GM19238 (cell line): ENCODE results near the gene DHRSX.
"Not testable (repeated sequence)": the region's sequence is repeated elsewhere in the genome, so short reads cannot be mapped to it uniquely, and the experiment has no call there.

Experiments used
- DNase-seq: peaks from one replicate; pipeline ENCODE4 v3.0.0; 2011; ENCODE audit warnings: low spot score; ENCODE audit not compliant: insufficient read length

DHRSX gene

DNA sequence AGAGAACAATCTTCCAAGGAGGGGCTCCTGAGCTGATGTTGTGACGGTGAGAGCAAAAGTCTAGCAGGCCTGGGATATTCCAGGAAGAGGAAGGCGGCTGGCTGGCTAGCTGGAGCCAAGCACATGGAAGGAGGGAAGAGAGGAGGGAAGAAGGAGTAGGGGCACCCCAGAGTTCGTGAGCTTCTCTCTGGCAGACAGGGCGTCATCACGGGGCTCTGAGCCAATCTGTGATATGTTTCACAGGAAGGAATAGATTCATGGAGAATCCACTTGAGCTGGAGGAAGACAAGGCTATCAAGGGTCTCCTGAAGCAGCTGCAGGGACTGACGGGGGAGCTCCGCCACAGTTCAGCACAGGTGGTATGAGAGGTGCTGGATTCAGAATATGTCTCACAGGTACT is 73.6 kb downstream of the DHRSX start:
- DNase-seq, result no peak

DNA sequence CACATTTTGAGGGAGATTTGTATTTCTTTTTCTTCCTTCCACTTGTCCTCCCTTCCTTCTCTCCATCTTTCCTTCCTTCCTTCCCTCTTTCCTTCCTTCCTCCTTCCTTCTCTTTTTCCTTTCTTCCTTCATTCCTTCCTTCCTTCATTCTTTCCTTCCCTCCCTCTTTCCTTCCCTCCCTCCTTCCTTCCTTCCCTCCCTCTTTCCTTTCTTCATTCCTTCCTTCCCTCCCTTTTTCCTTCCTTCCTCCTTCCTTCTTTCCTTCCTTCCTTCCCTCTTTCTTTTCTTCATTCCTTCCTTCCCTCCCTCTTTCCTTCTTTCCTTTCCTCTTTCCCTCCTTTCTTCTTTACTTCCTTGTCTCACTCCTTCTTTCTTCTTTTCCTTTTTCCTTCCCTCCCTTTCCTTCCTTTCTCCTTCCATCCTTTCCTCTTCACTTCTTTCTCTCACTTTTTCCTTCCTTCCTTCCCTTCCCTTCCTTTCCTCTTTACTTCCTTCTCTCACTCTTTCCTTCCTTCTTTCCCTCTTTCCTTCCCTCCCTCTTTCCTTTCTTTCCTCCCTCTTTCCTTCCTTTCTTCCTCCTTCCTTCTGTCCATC is 74.4 kb downstream of the DHRSX start:
- DNase-seq, result no peak

DNA sequence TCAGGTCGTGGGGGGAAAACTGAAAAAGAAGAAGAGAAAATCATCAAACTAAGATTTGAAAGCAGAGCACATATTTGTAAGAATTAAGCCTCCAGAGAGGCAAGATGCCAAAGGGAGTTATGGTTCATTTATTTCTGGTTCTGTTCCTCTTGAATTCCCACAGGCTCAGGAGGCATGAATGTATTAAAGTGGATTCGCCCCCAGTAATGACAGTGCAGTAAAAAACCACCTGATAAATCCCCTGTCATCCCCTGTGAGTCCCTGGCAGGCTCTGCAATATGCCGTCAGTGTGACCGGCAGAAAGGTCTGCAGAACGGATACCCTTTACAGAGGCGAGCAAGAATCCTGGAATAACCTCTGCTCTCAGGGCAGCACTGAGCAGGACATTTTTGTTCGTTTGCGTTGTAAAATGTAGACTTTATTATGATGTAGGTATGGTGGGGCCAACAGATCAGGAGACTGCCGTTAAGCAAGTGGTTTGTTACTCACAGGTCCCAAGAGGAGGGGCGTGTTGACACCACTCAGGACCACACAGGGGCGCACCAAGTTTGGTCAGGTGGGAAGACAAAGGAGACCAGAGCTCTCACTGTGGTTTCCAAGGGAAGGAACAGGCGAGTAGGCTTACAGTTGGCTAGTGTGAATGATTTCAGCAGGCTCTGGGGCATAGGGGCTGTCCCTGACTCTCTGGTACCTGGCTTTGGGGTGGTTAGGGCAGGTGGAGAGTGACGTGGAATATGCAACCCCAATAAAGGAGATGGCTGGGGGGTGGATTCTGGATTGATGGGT is 75.3 kb downstream of the DHRSX start:
- DNase-seq, result no peak

DNA sequence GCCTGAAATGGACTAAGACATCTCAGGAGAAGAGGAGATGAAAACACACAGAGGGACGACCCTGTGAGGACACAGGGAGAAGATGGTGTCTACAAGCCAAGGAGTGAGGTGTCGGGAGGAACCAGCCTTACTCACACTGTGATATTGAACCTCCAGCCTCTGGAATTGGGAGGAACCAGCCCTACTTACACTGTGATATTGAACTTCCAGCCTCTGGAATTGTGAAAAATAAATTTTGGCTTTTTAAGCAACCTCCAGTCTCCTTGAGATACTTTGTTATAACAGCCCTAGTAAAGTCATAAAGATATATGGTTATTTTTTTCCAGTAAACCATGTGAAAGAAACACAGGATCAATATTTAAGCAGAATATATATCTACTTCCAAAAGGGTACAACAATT is 76.5 kb downstream of the DHRSX start:
- no peak for DNase-seq

DNA sequence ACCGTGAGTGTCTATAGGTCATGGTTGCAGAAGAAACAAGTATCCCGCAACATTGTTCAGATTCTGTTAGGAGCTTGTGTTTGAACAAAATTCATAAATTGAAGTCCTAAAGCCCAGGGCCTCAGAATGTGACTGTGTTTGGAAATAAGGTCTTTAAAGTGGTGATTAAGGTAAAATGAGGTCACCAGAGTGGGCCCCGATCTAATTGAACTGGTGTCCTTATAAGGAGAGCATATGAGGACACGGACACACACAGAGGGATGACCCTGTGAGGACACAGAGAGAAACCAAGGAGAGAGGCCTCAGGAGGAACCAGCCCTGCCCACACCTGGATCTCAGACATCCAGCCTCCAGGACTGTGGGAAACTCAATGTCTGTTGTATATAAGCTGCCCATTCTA is 76.9 kb downstream of the DHRSX start:
- no peak for DNase-seq

DNA sequence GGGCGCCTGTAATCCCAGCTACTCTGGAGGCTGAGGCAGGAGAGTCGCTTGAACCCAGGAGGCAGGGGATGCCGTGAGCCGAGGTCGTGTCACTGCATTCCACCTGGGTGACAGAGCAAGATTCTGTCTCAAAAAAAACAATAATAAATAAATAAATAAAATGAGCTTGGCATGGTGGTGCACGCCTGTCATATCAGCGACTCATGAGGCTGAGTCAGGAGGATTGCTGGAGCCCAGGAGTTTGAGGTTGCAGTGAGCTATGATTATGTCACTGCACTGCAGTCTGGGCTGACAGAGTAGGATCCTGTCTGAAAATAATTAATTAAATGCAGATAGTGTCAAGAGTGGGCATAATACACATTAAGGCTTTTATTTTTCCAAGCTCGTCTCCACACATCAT is 77.5 kb downstream of the DHRSX start:
- no peak for DNase-seq

DNA sequence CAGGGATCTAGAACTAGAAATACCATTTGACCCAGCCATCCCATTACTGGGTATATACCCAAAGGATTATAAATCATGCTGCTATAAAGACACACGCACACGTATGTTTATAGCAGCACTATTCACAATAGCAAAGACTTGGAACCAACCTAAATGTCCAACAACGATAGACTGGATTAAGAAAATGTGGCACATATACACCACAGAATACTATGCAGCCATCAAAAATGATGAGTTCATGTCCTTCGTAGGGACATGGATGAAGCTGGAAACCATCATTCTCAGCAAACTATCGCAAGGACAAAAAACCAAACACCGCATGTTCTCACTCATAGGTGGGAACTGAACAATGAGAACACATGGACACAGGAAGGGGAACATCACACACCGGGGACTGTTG is 81.4 kb downstream of the DHRSX start:
- DNase-seq, result not testable (repeated sequence)

DNA sequence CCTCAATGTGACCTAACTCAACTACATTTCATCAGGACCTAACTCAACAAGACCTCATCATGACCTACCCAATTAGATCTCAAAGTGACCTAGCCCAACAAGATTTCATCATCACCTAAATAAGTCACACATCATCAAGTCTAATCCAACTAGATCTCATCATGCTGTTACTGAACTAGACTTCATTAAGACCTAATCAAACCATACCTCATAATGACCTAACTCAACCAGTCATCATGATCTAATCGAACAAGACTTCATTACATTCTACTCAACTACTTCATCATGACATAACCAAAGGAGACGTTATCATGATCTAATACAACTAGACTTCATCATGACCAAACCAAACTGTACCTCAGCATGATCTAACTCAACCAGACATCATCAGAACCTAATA is 82.8 kb downstream of the DHRSX start:
- no peak for DNase-seq

DNA sequence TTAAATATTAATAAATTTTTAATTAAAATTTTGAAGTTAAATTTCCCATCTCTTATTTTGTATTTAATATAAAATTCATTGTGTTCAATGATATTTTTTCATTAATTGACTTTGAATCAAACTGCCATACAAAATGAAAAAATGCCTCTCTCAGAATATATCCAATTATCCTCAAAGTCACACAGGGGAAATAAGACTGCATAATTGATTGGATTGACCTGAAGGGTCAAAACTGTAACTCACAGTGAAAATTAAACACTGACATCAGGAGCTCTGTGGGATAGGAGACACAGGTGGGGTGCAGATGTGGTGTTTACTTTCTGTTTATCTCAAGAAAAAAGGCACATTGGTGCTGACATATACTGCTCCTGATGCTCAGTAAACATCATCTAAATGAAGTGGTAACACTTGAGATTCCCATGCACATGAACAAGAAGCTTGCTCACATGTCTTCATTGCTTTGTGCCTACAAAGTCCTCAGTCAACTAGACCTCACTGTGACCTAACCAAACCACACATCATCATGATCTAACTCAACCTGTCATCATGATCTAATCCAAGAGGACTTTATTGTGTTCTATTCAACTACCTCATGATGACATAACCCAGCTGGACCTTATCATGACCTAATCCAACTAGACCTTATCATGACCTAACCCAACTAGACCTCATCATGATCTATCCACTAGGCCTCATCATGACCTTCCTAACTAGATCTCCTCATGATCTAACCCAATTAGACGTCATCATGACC is 83.7 kb downstream of the DHRSX start:
- DNase-seq, result no peak

DNA sequence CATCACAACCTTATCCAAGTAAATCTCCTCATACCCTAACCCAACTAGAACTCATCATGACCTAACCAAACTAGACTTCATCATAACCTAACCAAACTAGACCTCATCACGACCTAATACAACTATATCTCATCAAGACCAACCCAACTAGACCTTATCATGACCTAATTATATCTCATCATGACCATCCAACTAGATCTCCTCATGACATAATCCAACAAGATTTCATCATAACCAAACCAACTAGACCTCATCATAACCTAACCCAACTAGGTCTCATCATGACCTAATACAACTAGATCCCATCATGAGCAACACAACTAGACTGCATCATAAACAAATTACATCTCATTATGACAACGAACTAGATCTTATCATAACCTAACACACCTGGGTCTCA is 86.4 kb downstream of the DHRSX start:
- DNase-seq, result no peak

DNA sequence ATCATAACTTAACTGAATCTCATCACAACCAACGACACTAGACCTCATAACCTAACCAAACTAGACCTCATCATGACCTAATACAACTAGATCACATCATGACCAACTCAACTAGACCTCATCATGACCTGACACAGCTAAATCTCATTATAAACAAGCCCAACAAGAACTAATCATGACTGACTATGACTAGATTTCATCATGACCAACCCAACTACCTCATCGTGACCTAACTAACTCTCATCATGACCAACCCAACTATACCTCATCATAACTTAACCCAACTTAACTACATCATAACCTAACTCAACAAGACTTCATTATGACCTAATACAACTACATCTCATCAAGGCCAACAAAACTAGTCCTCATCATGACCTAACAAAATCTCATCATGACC is 86.8 kb downstream of the DHRSX start:
- DNase-seq, result no peak

DNA sequence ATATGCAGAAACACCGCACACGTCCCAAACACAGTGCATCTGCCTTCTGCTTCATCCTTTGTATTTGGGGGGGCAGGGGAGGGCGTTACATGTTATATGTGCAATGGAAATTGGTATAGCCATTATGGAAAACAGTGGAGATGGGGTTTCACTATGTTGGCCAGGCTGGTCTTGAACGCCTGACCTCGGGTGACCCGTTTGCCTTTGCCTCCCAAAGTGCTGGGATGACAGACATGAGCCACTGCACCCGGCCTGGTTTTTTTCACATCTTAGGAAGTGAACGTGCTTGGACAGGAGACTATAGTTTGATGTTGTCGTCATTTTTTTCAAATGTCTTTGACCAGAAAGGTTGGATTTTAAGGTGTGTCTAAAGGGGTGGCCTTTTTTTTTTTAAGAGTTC is 88.6 kb downstream of the DHRSX start:
- no peak for DNase-seq

DNA sequence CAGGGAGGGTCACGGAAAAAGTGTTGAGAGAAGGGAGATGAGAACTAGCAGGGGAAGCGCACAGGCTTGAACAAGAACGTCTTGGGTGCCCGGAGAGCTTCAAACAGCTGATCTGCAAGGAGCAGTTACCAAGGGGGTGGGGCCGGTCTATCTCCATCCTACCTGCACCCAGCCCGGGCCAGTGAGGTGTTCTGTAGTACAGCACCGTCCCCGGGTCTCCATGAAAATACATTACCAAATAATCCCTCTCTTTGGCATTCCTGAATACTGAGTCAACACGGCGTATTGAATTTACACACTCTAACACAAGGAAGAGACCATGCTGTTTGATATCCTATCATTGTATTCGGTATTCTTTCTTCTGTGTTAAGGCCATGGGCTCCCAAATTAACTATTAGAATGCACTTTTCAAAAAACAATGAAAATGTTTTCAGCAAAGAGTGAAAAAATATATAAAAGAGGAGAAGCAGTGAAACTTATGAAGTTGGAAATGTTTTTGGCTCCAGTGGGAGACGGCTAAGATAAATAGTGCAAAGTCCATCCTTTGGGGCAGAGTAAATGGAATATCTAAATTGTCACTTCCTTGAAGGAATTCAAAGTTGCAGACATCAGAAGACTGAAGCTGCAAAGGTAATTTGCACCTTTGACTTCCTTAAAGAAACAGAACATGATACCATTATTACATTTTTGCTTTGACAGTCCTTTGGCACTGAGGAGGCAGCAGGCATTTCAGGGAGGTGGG is 90.3 kb downstream of the DHRSX start:
- DNase-seq, result no peak

DNA sequence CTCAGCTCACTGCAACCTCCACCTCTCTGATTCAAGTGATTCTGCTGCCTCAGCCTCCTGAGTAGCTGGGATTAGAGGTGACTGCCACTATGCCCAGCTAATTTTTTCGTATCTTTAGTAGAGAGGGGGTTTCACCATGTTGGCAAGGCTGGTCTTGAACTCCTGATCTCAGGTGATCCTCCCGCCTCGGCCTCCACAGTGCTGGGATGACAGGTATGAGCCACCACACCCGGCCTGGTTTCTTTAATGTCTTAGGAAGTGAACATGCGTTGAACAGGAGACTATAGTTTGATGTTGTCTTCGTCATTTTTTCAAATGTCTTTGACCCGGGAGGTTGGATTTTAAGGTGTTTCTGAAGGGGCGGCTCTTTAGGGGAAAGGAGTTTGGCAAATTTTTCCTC is 91.0 kb downstream of the DHRSX start:
- no peak for DNase-seq

DNA sequence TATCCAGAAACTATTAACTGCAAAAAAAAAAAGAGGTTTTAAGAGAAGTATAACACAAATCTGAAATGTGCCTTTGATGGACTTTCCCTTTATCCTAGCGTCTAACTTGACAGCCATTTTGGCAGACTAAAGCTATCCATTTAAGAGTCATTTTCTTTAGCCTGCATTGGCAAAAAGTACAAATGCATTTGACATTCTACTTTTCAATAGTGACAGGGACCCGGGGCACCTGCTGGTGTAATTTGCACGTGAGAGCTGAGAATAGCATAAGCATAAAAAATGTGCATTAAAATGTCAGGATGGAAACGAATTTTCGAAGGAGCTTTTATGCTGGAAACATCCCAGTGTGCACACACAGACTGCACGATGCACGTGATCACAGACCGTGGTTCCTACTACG is 91.9 kb downstream of the DHRSX start:
- DNase-seq, result no peak

DNA sequence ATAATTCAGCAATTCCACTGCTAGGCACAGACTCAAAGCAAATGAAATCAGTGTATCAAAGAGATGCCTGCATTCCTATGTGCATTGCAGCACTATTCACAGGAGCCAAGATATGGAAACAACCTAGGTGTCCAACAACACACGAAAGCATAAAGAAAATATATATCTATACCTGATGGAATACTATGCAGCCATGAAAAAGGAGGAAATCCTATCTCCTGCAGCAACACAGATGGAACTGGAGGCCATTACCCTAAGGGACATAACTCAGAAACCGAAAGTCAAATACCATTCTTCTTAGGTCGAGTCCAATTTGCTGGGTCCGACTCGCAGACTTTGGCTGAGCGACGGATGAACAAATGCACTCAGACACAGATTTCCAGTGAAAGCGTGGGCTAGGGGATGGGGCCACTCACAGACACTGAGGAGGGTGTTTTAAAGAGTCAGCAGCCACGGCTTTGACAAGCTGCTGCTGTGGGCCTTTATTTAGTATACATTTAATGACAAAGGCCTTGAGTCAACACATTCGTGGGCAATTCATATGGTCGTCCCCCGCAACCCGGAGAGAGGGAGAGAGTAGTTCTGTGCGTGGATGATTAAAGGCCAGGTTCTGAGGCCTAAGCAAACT is 93.8 kb downstream of the DHRSX start:
- DNase-seq, result no peak

DNA sequence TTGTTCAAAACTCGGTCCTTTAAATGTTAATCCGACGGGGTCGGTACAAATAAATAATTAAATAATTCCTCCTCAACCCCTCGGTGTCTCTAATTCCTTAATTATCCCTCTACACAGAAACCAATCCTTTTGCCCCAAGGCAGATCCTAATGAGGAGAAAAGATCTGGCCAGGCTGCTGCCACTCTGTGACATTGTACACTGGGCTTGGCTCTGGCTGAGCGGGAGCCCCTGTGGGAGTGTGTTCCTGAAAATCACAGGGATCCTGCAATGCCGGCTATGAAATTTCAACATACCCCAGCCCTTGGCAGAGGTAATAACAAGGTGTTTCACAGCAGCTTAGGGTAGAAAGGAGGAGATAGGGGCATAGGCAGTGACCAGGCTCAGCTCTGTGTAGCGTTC is 96.0 kb downstream of the DHRSX start:
- DNase-seq, result no peak

DNA sequence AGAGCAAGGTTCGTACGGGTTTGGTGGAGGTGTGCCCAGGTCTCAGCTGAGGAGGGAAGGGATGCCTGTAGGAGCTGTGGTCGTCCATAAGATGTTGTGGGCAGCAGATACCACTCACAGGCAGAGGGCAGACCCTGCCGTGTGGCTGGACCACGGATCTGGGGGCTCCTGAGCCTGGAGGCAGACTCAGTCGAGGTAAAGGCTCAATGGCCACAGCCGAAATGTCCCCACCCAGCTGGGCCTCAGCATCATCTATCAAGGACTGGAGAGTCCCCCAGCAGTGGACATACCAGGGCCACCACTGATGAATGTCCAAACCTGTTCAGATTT is 98.5 kb downstream of the DHRSX start:
- DNase-seq, result no peak

DNA sequence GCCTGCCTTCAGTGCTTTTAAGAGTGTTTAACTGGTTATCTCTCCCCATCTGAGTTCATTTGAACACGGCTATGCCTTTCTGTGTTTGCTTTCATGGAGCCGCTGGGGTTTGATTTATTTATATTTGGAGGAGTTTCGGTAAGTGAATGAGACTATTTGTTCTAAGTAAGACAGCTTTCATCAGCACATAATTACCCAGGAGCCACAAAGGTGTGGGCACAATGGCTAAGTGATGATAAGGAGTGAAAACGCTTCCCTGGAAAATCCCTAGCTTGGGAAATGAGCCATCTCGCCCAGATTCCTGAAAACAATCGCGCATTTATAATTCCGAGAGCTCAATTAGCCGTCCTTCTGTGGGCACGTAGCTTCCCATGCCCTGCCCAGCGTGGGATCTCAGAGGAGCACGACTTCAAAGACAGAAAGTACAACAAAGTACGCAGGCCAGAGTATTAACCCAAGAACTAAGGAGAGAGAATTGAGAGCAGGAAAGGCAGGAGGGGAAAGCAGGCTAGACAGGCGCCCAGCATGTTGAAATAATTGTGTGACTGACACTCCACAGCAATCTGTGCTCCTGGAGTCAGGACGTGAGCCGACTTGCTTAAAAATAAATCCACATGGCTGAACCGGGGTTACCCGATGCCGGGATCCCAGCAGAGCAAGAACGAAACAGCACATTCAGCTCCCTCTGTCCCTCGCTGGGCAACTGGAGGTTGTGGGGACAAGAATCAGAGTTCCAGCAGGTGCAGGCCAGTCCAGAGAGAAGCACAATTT is 99.0 kb downstream of the DHRSX start:
- DNase-seq, result no peak

DNA sequence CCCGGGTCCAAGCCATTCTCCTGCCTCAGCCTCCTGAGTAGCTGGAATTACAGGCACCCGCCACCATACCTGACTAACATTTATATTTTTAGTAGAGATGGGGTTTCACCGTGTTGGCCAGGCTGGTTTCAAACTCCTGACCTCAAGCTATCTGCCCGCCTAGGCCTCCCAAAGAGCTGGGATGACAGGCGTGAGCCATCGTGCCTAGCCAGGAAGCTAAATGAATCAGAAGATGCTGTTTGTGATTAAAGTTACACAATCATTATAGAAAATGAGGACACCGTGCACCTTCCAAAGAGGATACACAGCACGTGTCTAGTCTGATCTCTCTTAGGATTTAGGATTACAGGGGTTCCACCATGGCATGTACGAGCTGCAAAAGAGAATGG is 99.6 kb downstream of the DHRSX start:
- DNase-seq, result no peak

DNA sequence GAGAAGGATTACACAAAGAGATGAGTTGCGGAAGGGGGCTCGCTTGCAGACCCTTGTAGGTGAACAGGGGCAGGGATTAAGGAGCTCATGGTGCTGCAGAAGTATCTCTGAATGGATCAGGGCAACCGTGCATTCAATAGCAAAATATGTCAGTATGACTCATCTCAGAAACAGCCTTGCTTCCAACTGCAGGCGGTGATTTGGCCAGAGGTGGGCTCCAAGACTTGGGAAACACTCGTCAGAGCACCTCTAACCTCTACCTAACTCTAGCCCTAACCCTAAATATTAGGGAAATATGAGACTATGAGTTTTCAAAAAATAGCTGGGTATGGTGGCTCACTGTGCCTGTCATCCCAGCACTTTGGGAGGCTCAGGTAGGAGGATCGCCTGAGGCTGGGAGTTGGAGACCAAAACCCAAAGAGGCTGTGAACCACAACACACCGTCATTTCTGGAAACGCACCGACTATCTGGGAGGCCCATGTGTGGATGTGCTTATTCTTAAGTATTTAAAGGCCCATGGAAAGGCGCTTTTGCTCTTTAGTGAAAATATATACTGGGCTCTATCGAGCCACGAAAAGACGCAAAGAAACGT is 102.6 kb downstream of the DHRSX start:
- DNase-seq, result no peak
